Epidermal melanocyte (primary cell): ENCODE measurements around the gene ECI2.
"Not testable (repeated sequence)": the region's sequence is repeated elsewhere in the genome, so short reads cannot be mapped to it uniquely, and the experiment has no call there.

Experiments used
- DNase-seq: peaks from one replicate; pipeline ENCODE4 v3.0.0; 2011; ENCODE audit warnings: low spot score; ENCODE audit not compliant: insufficient read length

The ECI2 gene

DNA sequence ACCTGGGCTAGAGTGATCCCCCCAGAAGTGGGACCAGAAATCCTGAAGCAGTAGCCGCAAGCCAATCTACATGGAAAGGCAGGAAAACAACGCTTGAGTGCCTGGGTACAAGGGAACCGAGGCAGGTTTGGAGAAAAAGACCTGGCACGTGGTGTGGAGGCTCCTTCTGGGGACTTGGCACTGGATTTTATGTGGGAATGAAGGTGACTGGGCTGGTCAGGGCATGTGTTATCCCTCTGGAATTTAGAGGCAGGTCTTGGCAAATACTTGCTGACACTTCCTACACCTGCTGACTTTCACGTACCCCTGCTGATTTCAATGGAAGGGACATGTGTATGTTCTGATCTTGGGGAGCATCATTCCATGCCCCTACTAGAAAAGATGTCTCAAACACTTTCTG, 31.4 kb downstream of the ECI2 start:
- DNase-seq = no peak

DNA sequence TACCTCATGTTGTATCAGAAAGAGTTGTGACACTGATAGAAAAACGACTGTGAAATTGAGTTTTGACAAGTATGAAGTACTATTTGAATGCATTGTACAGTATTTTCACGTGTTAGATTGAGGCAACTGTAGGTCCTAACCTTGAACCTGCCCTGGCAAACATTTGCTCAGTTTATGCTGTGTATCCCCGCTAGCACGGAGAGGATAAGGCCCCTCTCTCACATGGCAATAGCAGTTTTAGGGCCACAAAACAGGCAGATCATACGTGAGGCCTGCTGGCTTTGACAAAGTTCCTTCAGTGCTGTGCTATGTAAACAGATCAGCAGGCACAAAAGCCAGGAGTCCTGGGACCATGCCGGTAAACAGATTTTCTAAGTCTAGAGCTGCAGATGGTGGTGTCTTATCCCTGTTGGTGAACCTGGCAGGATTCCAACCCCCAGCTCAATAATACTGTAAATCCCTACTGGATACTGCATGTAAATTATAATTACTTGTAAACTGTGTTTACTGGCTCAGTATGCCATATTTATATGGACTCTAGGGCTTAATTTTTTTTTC, 32.6 kb downstream of the ECI2 start:
- DNase-seq = no peak

DNA sequence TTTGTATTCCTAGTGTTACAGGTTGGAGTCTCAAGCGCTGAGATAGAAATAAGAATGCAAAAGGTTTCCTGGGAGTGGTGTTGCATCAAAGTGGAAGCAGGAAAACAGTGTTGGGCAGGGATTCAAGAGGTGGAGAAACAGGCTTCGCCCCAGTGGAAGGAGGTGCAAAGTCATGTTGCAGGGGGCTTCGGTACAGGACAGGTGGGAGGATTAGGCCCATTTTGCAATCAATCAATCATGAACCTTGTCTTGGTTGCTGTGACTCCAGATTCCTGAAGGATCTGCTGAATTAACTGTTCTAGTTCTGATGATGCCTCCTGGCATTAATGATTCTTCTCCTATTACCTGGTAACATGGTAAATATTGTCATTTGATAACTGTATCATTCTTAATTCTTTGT, 34.1 kb downstream of the ECI2 start:
- no peak for DNase-seq

DNA sequence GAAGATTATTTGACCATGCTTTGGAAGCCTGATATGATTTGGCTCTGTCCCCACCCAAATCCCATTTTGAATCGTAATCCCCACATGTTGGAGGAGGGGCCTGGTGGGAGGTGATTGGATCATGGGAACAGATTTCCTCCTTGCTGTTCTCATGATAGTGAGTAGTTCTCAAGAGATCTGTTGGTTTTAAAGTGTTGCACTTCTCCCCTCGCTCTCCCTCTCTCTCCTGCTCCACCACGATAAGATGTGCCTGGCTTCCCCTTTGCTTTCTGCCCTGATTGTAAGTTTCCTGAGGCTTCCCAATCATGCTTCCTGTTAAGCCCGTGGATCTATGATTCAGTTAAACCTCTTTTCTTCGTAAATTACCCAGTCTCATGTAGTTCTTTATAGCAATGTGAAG, 34.7 kb downstream of the ECI2 start:
- DNase-seq = no peak

DNA sequence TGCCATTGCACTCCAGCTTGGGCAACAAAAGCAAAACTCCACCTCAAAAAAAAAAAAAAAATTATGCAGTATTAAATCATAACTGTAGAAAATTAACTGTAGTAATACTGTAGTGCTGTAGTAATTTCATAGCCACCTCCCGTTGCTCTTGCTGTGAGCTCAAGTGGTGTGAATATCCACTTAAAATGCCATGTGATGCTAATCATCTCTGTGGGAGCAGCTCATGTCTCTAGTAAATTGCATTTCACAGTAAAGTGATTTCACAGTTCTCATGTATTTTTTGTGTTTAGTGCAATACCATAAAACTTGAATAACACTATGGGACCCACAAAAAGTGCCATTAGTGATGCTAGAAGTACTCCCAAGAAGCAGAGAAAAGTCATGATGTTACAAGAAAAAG, 42.1 kb downstream of the ECI2 start:
- no peak for DNase-seq

DNA sequence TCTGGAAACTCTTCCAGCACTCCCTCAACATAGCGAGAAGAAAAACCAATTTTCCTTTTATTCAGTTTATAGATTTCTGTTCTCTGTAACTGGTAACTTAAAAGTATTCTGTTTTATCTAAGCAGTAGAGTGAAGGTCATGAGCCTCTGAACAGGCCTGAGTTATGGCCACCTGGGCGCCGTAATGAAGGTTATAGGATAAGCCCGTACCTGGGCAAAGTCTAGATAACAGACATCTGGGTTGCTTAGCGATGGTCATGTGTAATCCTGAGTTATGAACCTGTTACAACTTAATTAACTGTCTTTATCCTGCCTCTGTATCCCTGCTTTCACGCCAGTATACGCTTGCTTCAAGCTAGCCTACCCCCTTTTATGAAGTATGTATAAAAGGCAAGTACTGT, 43.4 kb downstream of the ECI2 start:
- no peak for DNase-seq

DNA sequence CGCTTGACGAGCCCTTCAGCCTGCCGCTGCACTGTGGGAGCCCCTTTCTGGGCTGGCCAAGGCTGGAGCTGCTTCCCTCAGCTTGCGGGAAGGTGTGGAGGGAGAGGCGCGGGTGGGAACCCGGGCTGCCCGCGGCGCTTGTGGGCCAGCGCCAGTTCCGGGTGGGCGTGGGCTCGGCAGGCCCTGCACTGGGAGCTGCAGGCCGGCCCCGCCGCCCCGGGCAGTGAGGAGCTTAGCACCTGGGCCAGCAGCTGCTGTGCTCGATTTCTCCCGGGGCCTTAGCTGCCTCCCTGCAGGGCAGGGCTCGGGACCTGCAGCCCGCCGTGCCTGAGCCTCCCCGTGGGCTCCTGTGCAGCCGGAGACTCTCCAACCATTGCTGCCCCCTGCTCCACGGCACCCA, 45.3 kb downstream of the ECI2 start:
- not testable (repeated sequence) for DNase-seq

DNA sequence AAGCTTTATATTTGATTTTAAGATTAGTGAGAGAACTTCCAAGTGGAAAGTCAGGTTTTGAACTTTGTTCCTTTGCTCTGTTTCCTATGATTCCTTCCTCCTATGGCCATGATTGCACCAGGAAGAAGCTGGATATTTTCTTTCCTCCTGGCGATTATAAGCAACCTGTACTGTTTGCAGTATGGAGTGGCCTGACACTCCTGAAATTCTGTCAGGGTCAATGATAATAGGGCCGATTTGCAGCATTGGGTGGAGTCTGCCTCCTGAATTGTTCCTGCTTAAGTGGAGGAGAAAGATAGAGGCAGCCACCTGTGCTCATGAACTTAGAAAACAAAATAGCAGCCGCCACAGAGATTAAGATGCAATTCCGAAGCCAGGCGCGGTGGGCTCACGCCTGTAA, 46.7 kb downstream of the ECI2 start:
- no peak for DNase-seq

DNA sequence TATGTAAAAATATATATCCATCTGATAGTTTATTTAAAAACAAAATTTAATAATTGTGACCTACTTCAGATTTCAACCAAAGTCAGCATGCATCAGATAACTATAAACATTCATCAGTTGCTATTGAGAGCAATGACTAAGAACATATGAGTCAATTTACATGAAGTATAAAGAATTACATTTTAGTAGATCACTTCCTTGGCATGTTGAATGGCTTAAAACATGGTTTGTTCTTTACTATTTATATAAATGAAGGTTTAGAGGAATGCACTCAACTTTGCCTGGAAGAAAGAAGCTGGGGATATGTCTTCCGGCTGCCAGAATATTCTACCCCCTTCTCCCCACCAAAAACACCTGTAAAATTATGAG, 50.1 kb downstream of the ECI2 start:
- no peak for DNase-seq

DNA sequence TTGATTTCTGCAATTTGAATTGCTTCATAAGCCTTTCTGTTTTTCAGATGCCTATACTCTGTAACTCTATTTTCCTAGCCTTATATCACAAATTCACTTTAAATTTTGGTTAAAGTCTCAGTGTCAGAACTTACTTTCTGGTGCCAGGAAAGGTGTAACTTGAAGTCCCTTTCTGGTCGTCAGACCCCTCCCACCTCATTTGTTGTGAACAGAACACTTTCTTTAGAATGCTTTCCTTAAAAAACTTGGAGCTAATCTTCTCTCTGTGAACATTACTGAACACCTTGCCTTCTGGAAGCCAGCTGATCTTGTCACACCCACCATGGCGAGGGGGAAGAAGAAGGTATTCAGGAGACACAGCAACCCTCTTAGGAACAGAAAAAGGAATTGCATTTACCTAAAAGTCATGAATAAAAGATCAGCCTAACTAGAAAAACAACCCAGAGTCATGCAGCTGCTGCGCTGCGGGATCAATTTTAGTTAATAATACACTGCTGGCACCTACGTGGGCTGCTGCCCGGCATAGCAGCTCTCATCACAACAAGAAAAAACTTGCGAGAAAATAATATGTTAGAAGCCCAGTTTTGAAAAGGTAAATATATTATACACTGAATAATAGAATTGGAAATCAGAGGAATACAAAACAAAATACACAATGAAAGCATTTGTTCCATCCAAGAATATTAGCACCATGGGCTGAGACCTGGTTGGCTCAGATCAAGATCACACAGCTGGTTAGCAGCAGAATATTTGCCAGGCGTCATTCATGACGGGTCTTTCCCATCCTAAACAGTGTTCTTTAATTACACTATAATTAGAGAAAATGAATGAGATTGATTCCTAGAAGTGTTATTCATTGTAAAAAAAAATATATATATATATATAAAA, 50.7 kb downstream of the ECI2 start:
- no peak for DNase-seq

DNA sequence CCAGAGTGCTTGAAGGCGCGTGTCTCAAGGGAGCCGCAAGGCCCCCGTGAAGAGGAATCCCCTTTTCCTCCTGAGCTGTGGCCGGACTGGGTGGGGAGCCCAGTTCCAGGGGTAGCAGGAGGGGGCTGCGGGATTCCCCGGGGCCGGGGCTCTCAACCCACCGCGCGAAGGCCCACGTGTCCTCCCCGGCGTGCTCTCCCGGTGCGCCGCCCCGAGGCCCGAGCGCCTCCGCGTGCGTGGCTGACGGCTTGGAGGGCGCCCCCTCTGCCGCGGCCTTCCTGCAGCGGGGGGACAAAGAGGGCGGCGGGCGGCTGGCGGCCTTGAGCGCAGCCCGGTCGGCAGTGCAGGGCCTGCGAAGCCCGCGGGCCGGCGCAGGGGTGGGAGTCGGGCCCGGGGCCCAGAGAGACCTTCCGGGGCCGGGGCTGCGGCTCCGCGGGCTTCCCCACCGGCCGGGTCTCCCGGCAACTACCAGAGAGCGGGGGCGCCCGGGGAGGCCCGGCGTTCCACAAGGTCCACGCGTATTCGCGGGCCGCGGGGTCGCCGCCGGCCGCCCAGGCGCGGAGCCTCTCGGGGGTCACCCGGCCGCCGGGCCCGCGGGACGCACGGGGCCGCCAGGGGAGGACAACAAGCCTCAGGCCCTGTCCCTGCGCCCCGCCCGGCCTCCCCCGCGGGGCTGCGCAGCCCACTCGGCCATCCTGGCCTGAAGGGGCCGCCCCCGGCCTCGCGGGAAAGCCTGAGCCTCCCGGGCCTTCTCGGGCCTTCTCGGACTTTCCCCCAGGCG, 56.5 kb downstream of the ECI2 start, which contains the start of gene FAM217A:
Gene FAM217A, minus strand, starts transcription at position 447 of the 781 bp plus-strand sequence. CDS start 1,723 bp downstream, outside the sequence.
- no peak for DNase-seq

DNA sequence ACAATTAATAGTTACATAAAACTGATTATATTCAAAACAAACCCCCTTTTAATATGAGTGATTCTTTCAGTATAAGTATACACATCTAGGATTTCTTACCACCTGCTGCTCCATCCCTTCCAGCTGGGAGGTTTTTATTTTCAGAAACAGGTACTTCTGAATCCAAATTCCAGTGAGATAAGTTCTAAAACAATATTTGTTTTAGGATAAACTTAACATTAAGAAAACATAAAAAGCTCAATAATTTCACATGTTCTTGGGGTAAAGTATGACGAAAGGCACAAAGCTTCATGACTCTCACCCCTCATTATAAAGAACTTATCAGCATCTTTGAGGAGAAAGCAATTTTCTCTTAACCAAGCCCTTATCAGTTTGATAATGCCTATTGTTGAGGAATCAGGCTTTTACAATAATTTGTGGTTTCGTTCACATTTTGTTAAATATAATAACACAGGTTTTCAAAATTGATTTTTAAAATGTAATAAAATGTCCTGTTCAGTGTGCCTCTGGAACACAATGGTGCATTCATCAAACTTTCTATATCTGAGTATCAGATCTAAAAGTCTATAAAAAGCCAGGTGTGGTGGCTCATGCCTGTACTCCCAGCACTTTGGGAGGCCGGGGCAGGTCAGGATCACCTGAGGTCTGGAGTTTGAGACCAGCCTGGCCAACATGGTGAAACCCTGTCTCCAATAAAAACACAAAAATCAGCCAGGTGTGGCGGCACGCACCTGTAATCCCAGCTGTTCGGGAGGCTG, 60.7 kb downstream of the ECI2 start:
- no peak for DNase-seq

DNA sequence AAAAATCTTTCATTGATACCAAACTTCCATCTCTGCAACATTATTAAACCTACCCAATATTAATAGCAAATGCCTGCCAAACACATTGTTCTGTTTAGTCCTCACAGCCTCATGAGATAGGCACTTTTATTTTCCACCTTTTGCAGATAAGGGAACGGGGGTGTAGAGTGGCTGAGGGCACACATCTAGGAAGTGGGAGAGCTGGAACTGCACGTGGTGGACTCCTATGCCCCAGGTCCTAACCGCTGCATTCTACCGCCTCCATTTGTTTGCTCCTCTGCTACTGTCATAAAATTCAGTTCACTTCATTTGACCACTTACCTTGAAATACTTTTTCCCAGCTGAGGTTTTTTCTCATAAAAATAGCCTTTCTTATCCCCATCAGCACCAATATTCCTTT, 64.0 kb downstream of the ECI2 start:
- DNase-seq = no peak

DNA sequence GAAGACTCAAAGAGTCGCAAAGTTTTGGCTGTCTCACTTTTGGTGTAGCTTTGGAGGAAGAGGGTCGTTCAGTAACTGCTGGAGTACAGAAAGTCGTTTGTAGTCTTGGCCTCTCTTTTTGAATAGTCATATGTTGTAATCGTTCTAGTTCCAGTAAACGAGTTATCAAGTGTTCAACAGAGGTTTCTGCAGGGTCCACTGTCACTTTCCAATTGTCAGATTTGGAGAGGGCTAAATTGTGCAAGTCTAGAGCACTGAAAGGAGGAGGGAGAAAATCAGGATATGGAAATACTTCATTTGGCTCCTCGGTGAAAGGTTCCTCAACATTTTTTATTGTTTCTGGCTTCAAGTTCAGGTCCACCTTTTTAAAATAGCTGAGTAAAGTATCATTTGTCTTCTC, 66.2 kb downstream of the ECI2 start:
- DNase-seq = no peak

DNA sequence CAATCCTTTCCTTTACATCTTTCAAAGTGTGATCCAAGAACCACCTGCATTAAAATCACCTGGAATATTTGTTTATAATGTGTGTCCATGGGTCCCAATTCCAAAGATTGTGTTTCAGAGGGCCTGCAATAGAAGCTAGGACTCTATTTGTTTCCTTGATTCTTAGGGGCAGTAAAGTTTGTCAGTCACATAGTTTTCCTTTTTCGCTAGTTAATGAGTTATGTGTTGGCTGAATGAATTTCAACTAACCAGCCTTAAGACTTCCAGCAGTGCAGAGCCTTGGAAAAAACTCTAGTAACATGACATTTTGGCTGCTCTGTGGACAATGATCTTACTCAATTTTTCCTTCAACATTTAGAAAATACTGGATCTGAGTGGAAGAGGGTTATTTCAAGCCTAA, 67.7 kb downstream of the ECI2 start:
- DNase-seq = no peak

DNA sequence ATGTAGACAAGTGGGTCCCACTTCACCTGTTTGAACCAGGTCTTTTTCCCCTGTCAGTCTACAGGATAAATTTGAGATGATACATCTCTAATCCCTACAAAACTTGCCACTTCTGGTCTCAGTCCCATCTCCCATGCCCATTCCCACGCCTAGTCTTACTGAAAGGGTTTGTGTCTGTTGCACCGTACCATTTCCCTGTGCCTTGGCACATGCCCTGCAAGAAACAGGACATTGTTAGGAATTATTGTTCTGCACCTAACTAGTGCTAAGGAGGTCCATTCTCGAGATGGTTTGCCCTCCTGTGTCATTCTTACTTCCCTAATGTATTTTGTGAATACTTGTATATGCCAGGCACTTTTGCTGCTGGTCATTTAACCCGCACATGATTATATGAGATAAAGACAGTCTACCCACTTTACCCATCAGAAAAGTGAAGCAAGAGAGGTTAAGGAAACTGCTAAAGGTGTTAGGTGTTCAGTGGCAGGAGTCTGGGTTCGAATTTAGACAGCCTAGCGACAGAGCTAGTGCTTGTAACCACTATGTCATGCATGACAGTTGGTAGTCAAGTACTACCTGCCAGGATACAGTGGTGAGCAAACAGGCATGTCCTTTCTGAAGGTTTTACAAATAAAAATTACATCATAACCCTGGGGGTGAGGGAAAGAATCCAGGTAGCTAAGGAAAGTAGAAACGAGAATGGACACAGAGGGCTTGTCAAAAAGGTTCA, 69.2 kb downstream of the ECI2 start:
- DNase-seq = no peak
